T-cell (primary cell): ENCODE measurements around the gene CDHR2. TPM values are rescaled to one million over a fixed set of nuclear protein-coding genes. Genes with fewer than 3 reads are reported as not detected.
"Not testable (repeated sequence)": the region's sequence is repeated elsewhere in the genome, so short reads cannot be mapped to it uniquely, and the experiment has no call there.

Experiments used
- ATAC-seq, 4 experiments: fragments of 200-7000 bp in 3 of 4; fragments of 150-1000 bp in 1 of 4; cut with Tn5 transposase; replicated peaks in 1 of 4; 1 replicate in 3 of 4; 2 replicates in 1 of 4; pipeline ENCODE4 v1.10.0; 2021; ENCODE audit warnings: moderate library complexity in 3 of 4, mild to moderate bottlenecking in 2 of 4, moderate number of reproducible peaks in 1 of 4
- CTCF ChIA-PET, 2 donors: fragments of 300-600 bp; sonication (Branson Sonifier 250); formaldehyde crosslinking; loops; one replicate each; lab custom pipeline; 2022; ENCODE audit warnings: antibody characterized with exemption in 2 of 2; lab: Charles Lee
- POLR2A ChIA-PET, 2 donors: fragments of 300-600 bp; sonication (Branson Sonifier 250); formaldehyde crosslinking; loops; one replicate each; lab custom pipeline; 2022; ENCODE audit warnings: antibody characterized with exemption in 2 of 2; lab: Charles Lee
- DNase-seq, 35 experiments: peaks; one replicate each; pipeline versions ENCODE4 v3.0.0 to v3.0.0-alpha.2; 2013 to 2023
- H3K27ac ChIP-seq: one replicate; pipeline ENCODE4 v1.5.1; 2013; ENCODE audit warnings: low read length
- H3K27me3 ChIP-seq, 2 experiments: replicated peaks in 1 of 2; 1 replicate in 1 of 2; 2 replicates in 1 of 2; pipeline versions ENCODE4 v1.6.1 to v1.7.0; 2013; ENCODE audit warnings: low read length in 1 of 2, mixed read lengths in 1 of 2; ENCODE audit not compliant: control insufficient read depth in 2 of 2, insufficient read depth in 2 of 2; ENCODE audit errors: extremely low read depth in 1 of 2
- H3K36me3 ChIP-seq, 2 donors: 1 replicate in 1 of 2; 2 replicates in 1 of 2; pipeline versions ENCODE4 v1.6.1 to v1.7.0; 2013; ENCODE audit warnings: low read length in 1 of 2; ENCODE audit not compliant: control insufficient read depth in 2 of 2, insufficient read depth in 1 of 2; ENCODE audit errors: extremely low read depth in 1 of 2
- H3K4me1 ChIP-seq, 2 experiments: 1 replicate in 1 of 2; 2 replicates in 1 of 2; pipeline versions ENCODE4 v1.6.1 to v1.7.0; 2013; ENCODE audit warnings: low read length in 2 of 2, mixed read lengths in 1 of 2; ENCODE audit not compliant: insufficient read depth in 2 of 2, control insufficient read depth in 1 of 2; ENCODE audit errors: extremely low read depth in 1 of 2
- H3K4me3 ChIP-seq, 2 donors: 1 replicate in 1 of 2; 2 replicates in 1 of 2; pipeline versions ENCODE4 v1.5.1 to v1.7.0; 2013; ENCODE audit warnings: mild to moderate bottlenecking in 2 of 2, low read length in 1 of 2, moderate library complexity in 1 of 2; ENCODE audit not compliant: control insufficient read depth in 1 of 2; ENCODE audit errors: extremely low read depth in 1 of 2
- H3K9me3 ChIP-seq: 2 replicates; pipeline ENCODE4 v1.7.0; 2013
- H3K27ac Mint-ChIP-seq, 2 donors: one replicate each; pipeline ENCODE4 v1.8.0; 2020 to 2021; ENCODE audit warnings: mild to moderate bottlenecking in 2 of 2, mixed read lengths in 2 of 2
- H3K27me3 Mint-ChIP-seq, 2 donors: one replicate each; pipeline ENCODE4 v1.8.0; 2021 to 2022; ENCODE audit warnings: mixed read lengths in 2 of 2
- H3K36me3 Mint-ChIP-seq: one replicate; pipeline ENCODE4 v1.8.0; 2021; ENCODE audit warnings: mixed read lengths
- H3K4me1 Mint-ChIP-seq, 3 donors: one replicate each; pipeline ENCODE4 v1.8.0; 2020 to 2022; ENCODE audit warnings: mixed read lengths in 3 of 3, mild to moderate bottlenecking in 1 of 3
- H3K4me3 Mint-ChIP-seq, 3 donors: one replicate each; pipeline ENCODE4 v1.8.0; 2020 to 2022; ENCODE audit warnings: mild to moderate bottlenecking in 3 of 3, mixed read lengths in 3 of 3, moderate library complexity in 3 of 3
- H3K9me3 Mint-ChIP-seq, 3 donors: one replicate each; pipeline ENCODE4 v1.8.0; 2020 to 2022; ENCODE audit warnings: mixed read lengths in 3 of 3
- WGBS: methylation state at CpG from one replicate; pipeline ENCODE4 v1.1.5; 2013; ENCODE audit warnings: missing lambda C conversion rate; ENCODE audit not compliant: insufficient coverage; 5-methylcytosine and 5-hydroxymethylcytosine counted together
- total RNA-seq, 35 experiments: library from RNA in 6 of 35; stranded (reverse) in 6 of 35; fragments of 120-200 nt in 1 of 35; gene quantifications; one replicate each; pipeline versions ENCODE4 v1.2.1 to v1.2.4 and lab custom pipeline; 2013 to 2026

CDHR2 gene
- total RNA-seq, 5 donors from 2014 or later (not counting 1 experiment from before 2014, with no cell fraction given): 1.6 to 3.1 (median 2.8) TPM

GRCh38 chr5:176591667-176592066, 42.5 kb downstream of the CDHR2 start:
- H3K4me3 Mint-ChIP-seq, H3K36me3 Mint-ChIP-seq, H3K27ac Mint-ChIP-seq, H3K9me3 ChIP-seq, ATAC-seq, H3K4me3 ChIP-seq, H3K9me3 Mint-ChIP-seq, H3K27me3 Mint-ChIP-seq, DNase-seq, H3K36me3 ChIP-seq, POLR2A ChIA-PET, H3K4me1 ChIP-seq, H3K27ac ChIP-seq, CTCF ChIA-PET, H3K4me1 Mint-ChIP-seq: not testable (repeated sequence)
- peaks cover 0 to 16% of the 10 kb centered on the region in 2 experiments for H3K27me3 ChIP-seq
- 59% methylated on average over 2 of the region's 2 CpGs for WGBS

GRCh38 chr5:176592573-176592972, 43.4 kb downstream of the CDHR2 start:
- Histone ChIP-seq H3K27ac (no peak overlapping the region), H3K27me3 (peaks cover 0 to 16% of the 10 kb centered on the region in 2 experiments), H3K4me1 (peaks cover 0 to 12% of the 10 kb centered on the region in 2 experiments), H3K4me3 (no peak overlapping the region), H3K9me3 (no peaks in the 10 kb centered on the region), H3K36me3 (no peaks in the 10 kb centered on the region)
- H3K36me3 Mint-ChIP-seq: no peaks in the 10 kb centered on the region
- no peak for DNase-seq
- no peak for ATAC-seq
- H3K4me3 Mint-ChIP-seq: no peak overlapping the region
- H3K9me3 Mint-ChIP-seq: no peaks in the 10 kb centered on the region
- WGBS: 86% methylated on average over 1 of the region's 3 CpGs
- H3K27me3 Mint-ChIP-seq: no peaks in the 10 kb centered on the region
- CTCF ChIA-PET: no interaction called here
- no peak overlapping the region for H3K27ac Mint-ChIP-seq
- H3K4me1 Mint-ChIP-seq: peaks cover 5 to 7% (median 5%) of the 10 kb centered on the region in 3 donors
- POLR2A ChIA-PET: no interaction called here

DNA sequence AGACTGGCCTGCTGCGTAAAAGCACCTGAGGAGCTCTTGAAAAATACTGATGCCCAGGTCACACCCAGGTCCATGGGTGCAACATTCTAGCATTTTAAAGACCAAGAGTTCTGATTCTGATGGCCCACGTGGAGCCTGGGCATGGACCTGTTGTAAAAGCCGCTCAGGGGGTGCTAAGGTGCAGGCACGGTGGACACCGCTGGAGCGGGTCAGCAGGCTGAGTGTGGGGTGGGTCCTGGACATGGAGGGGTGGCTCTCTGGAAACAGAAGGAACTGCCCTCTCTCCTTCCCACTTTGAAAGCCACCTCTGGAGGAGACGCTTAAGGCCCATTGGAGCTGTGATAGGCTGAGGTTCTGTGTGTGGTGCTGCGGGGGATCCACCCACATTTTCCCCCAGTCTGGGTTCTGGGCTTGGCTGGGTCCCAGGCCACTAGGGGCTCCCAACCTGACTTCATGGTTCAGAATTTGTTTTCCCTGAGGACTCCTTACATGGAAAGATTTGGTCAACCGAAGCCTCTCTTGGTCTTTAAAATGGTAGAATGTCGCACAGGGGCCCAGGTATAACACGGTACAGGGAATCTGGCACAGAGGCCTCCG, 44.2 kb downstream of the CDHR2 start:
- H3K27me3 ChIP-seq: peaks cover 2 to 16% of the 10 kb centered on the region in 2 experiments
- POLR2A ChIA-PET: no interaction called here
- no peak overlapping the region for H3K27ac Mint-ChIP-seq

GRCh38 chr5:176594554-176594953, 45.4 kb downstream of the CDHR2 start:
- Histone ChIP-seq H3K4me1 (peaks cover 0 to 13% of the 10 kb centered on the region in 2 experiments), H3K4me3 (no peak overlapping the region), H3K9me3 (no peaks in the 10 kb centered on the region), H3K27ac (no peak overlapping the region), H3K36me3 (no peaks in the 10 kb centered on the region), H3K27me3 (peaks cover 2 to 16% of the 10 kb centered on the region in 2 experiments)
- Mint-ChIP-seq H3K4me3 (no peak overlapping the region), H3K36me3 (no peaks in the 10 kb centered on the region), H3K4me1 (peaks cover 5 to 7% (median 5%) of the 10 kb centered on the region in 3 donors), H3K9me3 (no peaks in the 10 kb centered on the region), H3K27me3 (peaks cover 0 to 3% of the 10 kb centered on the region in 2 donors), H3K27ac (no peak overlapping the region)
- ChIA-PET CTCF (no interaction called here), POLR2A (no interaction called here)
- no peak for DNase-seq
- 90% methylated on average over 8 of the region's 8 CpGs for WGBS
- no peak for ATAC-seq

More for the DNA sequence above, 44.2 kb downstream of the CDHR2 start:
- Mint-ChIP-seq H3K9me3 (no peaks in the 10 kb centered on the region), H3K36me3 (no peaks in the 10 kb centered on the region), H3K27me3 (no peaks in the 10 kb centered on the region), H3K4me3 (no peak overlapping the region), H3K4me1 (peaks cover 5 to 7% (median 5%) of the 10 kb centered on the region in 3 donors)
- no peaks in the 10 kb centered on the region for H3K9me3 ChIP-seq
- H3K27ac ChIP-seq: no peak overlapping the region
- no peak for ATAC-seq
- peaks cover 0 to 13% of the 10 kb centered on the region in 2 experiments for H3K4me1 ChIP-seq
- H3K4me3 ChIP-seq: no peak overlapping the region
- H3K36me3 ChIP-seq: no peaks in the 10 kb centered on the region
- DNase-seq: no peak
- CTCF ChIA-PET: no interaction called here
- 91% methylated on average over 10 of the region's 12 CpGs for WGBS

DNA sequence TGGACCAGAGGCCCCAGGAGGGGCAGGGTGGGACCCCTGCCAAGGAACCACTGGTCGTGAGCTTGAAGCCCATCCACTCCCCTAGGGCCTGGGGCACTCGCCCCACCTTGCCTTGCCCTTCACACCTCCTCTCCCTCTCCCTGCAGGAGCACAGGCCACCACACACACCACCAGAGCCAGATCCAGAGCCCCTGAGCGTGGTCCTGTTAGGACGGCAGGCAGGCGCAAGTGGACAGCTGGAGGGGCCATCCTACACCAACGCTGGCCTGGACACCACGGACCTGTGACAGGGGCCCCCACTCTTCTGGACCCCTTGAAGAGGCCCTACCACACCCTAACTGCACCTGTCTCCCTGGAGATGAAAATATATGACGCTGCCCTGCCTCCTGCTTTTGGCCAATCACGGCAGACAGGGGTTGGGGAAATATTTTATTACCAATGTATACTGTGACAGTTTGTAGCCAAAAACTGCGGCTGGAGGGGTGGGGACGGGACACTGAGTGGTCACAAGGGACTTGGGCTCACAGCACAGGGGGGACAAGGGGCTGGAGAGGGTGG, 46.3 kb downstream of the CDHR2 start:
- ATAC-seq (no peak), DNase-seq (no peak)
- peak overlapping the region in 2 of 3 donors; percentile 37 to 74 for H3K4me3 Mint-ChIP-seq
- 86% methylated on average over 6 of the region's 11 CpGs for WGBS
- Histone ChIP-seq H3K27ac (no peak overlapping the region), H3K9me3 (no peaks in the 10 kb centered on the region), H3K27me3 (peaks cover 2 to 16% of the 10 kb centered on the region in 2 experiments), H3K4me1 (peaks cover 0 to 13% of the 10 kb centered on the region in 2 experiments), H3K4me3 (no peak overlapping the region), H3K36me3 (no peaks in the 10 kb centered on the region)
- peaks cover 5 to 7% (median 5%) of the 10 kb centered on the region in 3 donors for H3K4me1 Mint-ChIP-seq
- no peaks in the 10 kb centered on the region for H3K9me3 Mint-ChIP-seq
- H3K27ac Mint-ChIP-seq: no peak overlapping the region
- ChIA-PET POLR2A (no interaction called here), CTCF (interaction anchor here in 1 of 2 donors (1.3 kb wide), 1 partner anchor 148 kb away, joined by 3 read pairs; no protein-coding TSS in a partner anchor)
- H3K36me3 Mint-ChIP-seq: no peaks in the 10 kb centered on the region
- peaks cover 0 to 3% of the 10 kb centered on the region in 2 donors for H3K27me3 Mint-ChIP-seq

DNA sequence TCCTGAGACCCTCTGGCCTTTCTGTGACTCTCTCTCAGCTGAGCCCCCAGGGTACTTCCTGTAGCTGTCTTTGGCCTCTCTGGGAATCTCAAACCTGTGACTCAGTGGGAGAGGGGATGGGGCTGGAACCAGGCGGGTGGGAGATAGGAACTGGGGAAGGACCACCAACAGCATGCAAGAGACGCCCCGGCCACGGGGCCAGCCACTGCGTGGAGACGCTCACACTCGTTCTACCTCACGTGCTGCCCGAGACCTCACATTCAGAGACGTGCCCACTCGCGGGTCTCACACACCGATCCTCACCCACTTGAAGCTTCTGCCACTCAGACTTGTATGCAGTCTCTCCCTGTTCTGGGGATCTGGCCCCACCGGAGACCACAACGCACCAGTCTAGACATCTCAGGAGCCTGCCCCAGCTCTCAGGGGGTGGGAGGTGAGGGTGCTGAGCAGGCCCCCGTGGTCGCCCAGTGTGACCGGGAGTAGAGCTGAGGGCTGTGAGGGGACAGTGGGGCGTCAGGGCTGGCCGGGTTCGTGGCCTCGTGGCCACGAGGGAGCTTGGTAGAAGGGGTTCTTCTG, 47.0 kb downstream of the CDHR2 start:
- Histone ChIP-seq H3K36me3 (no peaks in the 10 kb centered on the region), H3K27ac (no peak overlapping the region), H3K4me1 (peaks cover 0 to 13% of the 10 kb centered on the region in 2 experiments), H3K4me3 (peak overlapping the region; percentile 38 to 48), H3K9me3 (no peaks in the 10 kb centered on the region), H3K27me3 (peaks cover 2 to 16% of the 10 kb centered on the region in 2 experiments)
- Mint-ChIP-seq H3K4me3 (peak overlapping the region; percentile 64 to 75 (median 74)), H3K9me3 (no peaks in the 10 kb centered on the region), H3K36me3 (no peaks in the 10 kb centered on the region), H3K4me1 (peaks cover 5 to 7% (median 5%) of the 10 kb centered on the region in 3 donors), H3K27me3 (peaks cover 0 to 3% of the 10 kb centered on the region in 2 donors), H3K27ac (peak overlapping the region; percentile 75 to 78)
- ATAC-seq: no peak
- CTCF ChIA-PET: interaction anchor here in 1 of 2 donors (0.7 to 1.3 kb wide), 3 partner anchors 58 to 934 kb away, joined by 3 to 7 read pairs (median 3); partner anchors contain the start of gene RNF44
- no peak for DNase-seq
- POLR2A ChIA-PET: no interaction called here
- WGBS: 83% methylated on average over 23 of the region's 23 CpGs
